H9 (cell line): ENCODE results near the gene ZCCHC7. TPM values are rescaled to one million over a fixed set of nuclear protein-coding genes. Genes with fewer than 3 reads are reported as not detected.
A peak's percentile ranks its signal among the peaks of the same experiment; 100 is the strongest.

Experiments
- DNase-seq: peaks from one replicate; pipeline ENCODE4 v3.0.0-alpha.2; 2017
- H2AFZ ChIP-seq: one replicate; pipeline ENCODE4 v1.6.1; 2013; ENCODE audit warnings: mild to moderate bottlenecking, low read length, control low read depth, moderate library complexity
- H2AK5ac ChIP-seq: 2 replicates; pipeline ENCODE4 v1.6.1; 2013; ENCODE audit warnings: low read length, control low read depth, mixed read lengths; ENCODE audit not compliant: insufficient read length
- H2BK120ac ChIP-seq: one replicate; pipeline ENCODE4 v1.6.1; 2013; ENCODE audit warnings: low read depth, mild to moderate bottlenecking, low read length, control low read depth, inconsistent platforms; ENCODE audit not compliant: poor library complexity, severe bottlenecking
- H2BK12ac ChIP-seq: 2 replicates; pipeline ENCODE4 v1.6.1; 2013; ENCODE audit warnings: low read length, control low read depth, mixed read lengths, low read depth; ENCODE audit not compliant: insufficient read length
- H2BK15ac ChIP-seq: 2 replicates; pipeline ENCODE4 v1.6.1; 2013; ENCODE audit warnings: low read depth, low read length, control low read depth
- H2BK20ac ChIP-seq: one replicate; pipeline ENCODE4 v1.6.1; 2013; ENCODE audit warnings: low read depth, mild to moderate bottlenecking, low read length, control low read depth, inconsistent platforms; ENCODE audit not compliant: poor library complexity, severe bottlenecking
- H2BK5ac ChIP-seq: 2 replicates; pipeline ENCODE4 v1.6.1; 2013; ENCODE audit warnings: low read length, control low read depth, mixed read lengths; ENCODE audit not compliant: insufficient read length
- H3K14ac ChIP-seq: 2 replicates; pipeline ENCODE4 v1.6.1; 2013; ENCODE audit warnings: low read length, control low read depth; ENCODE audit not compliant: insufficient read depth
- H3K18ac ChIP-seq: 2 replicates; pipeline ENCODE4 v1.6.1; 2013; ENCODE audit warnings: low read depth, mild to moderate bottlenecking, mixed read lengths, low read length, control low read depth; ENCODE audit not compliant: insufficient read length
- H3K23ac ChIP-seq: 2 replicates; pipeline ENCODE4 v1.6.1; 2013; ENCODE audit warnings: low read length, control low read depth, mixed read lengths, low read depth; ENCODE audit not compliant: insufficient read length
- H3K23me2 ChIP-seq: 2 replicates; pipeline ENCODE4 v1.6.1; 2013; ENCODE audit warnings: low read depth, mild to moderate bottlenecking, mixed read lengths, low read length, control low read depth; ENCODE audit not compliant: insufficient read length, poor library complexity, severe bottlenecking
- H3K27ac ChIP-seq: 2 replicates; pipeline ENCODE4 v1.5.1; 2013; ENCODE audit warnings: low read length, control low read depth, mixed read lengths, low read depth; ENCODE audit not compliant: insufficient read length
- H3K27me3 ChIP-seq: 2 replicates; pipeline ENCODE4 v1.6.1; 2013; ENCODE audit warnings: low read length, control low read depth, inconsistent platforms; ENCODE audit not compliant: insufficient read depth
- H3K4ac ChIP-seq: 2 replicates; pipeline ENCODE4 v1.6.1; 2013; ENCODE audit warnings: low read depth, mild to moderate bottlenecking, control low read depth, inconsistent platforms, low read length, moderate library complexity
- H3K4me1 ChIP-seq: 2 replicates; pipeline ENCODE4 v1.6.1; 2013; ENCODE audit warnings: low read length, control low read depth, inconsistent platforms; ENCODE audit not compliant: insufficient read depth
- H3K4me2 ChIP-seq: 2 replicates; pipeline ENCODE4 v1.6.1; 2013; ENCODE audit warnings: low read length, control low read depth, mixed read lengths; ENCODE audit not compliant: insufficient read length, insufficient read depth
- H3K56ac ChIP-seq: 2 replicates; pipeline ENCODE4 v1.6.1; 2013; ENCODE audit warnings: low read depth, mild to moderate bottlenecking, mixed read lengths, low read length, control low read depth; ENCODE audit not compliant: insufficient read length
- H3K79me1 ChIP-seq: 2 replicates; pipeline ENCODE4 v1.6.1; 2013; ENCODE audit warnings: low read depth, mild to moderate bottlenecking, moderate library complexity, low read length, control low read depth, inconsistent platforms; ENCODE audit not compliant: insufficient read depth, poor library complexity, severe bottlenecking
- H3K79me2 ChIP-seq: 2 replicates; pipeline ENCODE4 v1.6.1; 2013; ENCODE audit warnings: low read length, control low read depth, inconsistent platforms; ENCODE audit not compliant: insufficient read depth
- H3K9ac ChIP-seq: 2 replicates; pipeline ENCODE4 v1.6.1; 2013; ENCODE audit warnings: low read length, control low read depth, mixed read lengths; ENCODE audit not compliant: insufficient read length; ENCODE audit errors: extremely low read depth
- H3K9me3 ChIP-seq: one replicate; pipeline ENCODE4 v1.6.1; 2013; ENCODE audit warnings: low read depth, low read length, inconsistent platforms; ENCODE audit not compliant: control insufficient read depth
- H3T11ph ChIP-seq: one replicate; pipeline ENCODE4 v1.6.1; 2013; ENCODE audit warnings: mild to moderate bottlenecking, low read length, control low read depth, inconsistent platforms
- H4K20me1 ChIP-seq: one replicate; pipeline ENCODE4 v1.6.1; 2013; ENCODE audit not compliant: control insufficient read depth, insufficient read length, insufficient read depth
- H4K5ac ChIP-seq: 2 replicates; pipeline ENCODE4 v1.6.1; 2013; ENCODE audit warnings: low read depth, mild to moderate bottlenecking, mixed read lengths, low read length, control low read depth; ENCODE audit not compliant: insufficient read length
- H4K8ac ChIP-seq: replicated peaks from 2 replicates; pipeline ENCODE4 v1.6.1; 2013; ENCODE audit warnings: low read length, control low read depth, mixed read lengths, low read depth; ENCODE audit not compliant: insufficient read length
- H4K91ac ChIP-seq: 2 replicates; pipeline ENCODE4 v1.6.1; 2013; ENCODE audit warnings: low read depth, mild to moderate bottlenecking, moderate library complexity, mixed read lengths, low read length, control low read depth; ENCODE audit not compliant: insufficient read length
- H3K27ac Mint-ChIP-seq, 3 experiments: 2 replicates in 2 of 3; 3 replicates in 1 of 3; pipeline ENCODE4 v1.8.0; 2020 to 2021; ENCODE audit warnings: mixed read lengths in 3 of 3, mild to moderate bottlenecking in 1 of 3, moderate library complexity in 1 of 3
- H3K27me3 Mint-ChIP-seq: 2 replicates; pipeline ENCODE4 v1.8.0; 2021; ENCODE audit warnings: low read depth, mild to moderate bottlenecking, moderate library complexity, mixed read lengths
- H3K36me3 Mint-ChIP-seq, 3 experiments: 2 replicates in 2 of 3; 3 replicates in 1 of 3; pipeline ENCODE4 v1.8.0; 2020 to 2021; ENCODE audit warnings: low read depth in 3 of 3, mixed read lengths in 3 of 3; ENCODE audit not compliant: insufficient read depth in 1 of 3
- H3K4me1 Mint-ChIP-seq, 2 experiments: 2 replicates each; pipeline ENCODE4 v1.8.0; 2020; ENCODE audit warnings: mixed read lengths in 2 of 2
- H3K4me3 Mint-ChIP-seq, 2 experiments: 2 replicates in 1 of 2; 3 replicates in 1 of 2; pipeline ENCODE4 v1.8.0; 2020 to 2021; ENCODE audit warnings: mild to moderate bottlenecking in 2 of 2, mixed read lengths in 2 of 2, moderate library complexity in 1 of 2
- H3K9me3 Mint-ChIP-seq, 2 experiments: 2 replicates in 1 of 2; 3 replicates in 1 of 2; pipeline ENCODE4 v1.8.0; 2020; ENCODE audit warnings: mild to moderate bottlenecking in 2 of 2, mixed read lengths in 2 of 2, moderate library complexity in 1 of 2
- WGBS: extraction: QIAGEN DNeasy Blood & Tissue Kit; methylation state at CpG from one replicate; pipeline ENCODE4 v1.1.7; 2013; ENCODE audit warnings: missing lambda C conversion rate, low lambda C conversion rate, mixed read lengths; ENCODE audit not compliant: insufficient read length; ENCODE audit errors: extremely low coverage; 5-methylcytosine and 5-hydroxymethylcytosine counted together
- total RNA-seq: library from RNA; stranded (reverse); gene quantifications from 2 replicates; pipeline ENCODE4 v1.2.1, GENCODE V29; 2021
- TF ChIP-seq, protein P1 (sequence below): fragments of 200-600 bp; sonication (generic); conservative IDR thresholded peaks from 3 replicates; pipeline ENCODE4 v1.8.0; 2021; ENCODE audit warnings: antibody characterized with exemption, mild to moderate bottlenecking

The ZCCHC7 gene
- total RNA-seq, 1 experiment from 2014 or later: 20.3 TPM

DNA sequence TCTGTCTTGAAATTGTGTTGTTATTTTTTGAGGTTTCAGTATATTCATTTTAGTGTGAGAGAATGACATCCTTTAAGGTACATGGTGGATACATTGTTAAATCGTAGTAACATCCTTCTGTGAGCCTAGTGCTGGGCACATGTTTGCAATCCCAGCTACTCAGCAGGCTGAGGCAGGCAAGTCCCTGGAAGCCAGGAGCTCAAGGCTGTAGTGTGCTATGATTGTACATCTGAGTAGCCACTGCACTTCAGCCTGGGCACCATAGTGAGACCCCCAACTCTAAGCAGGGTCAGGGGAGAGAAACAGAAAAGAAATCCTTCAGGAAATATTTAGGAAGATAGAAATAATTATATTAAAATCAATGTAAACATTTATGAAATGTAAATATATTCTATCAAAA lies 62.3 kb downstream of the ZCCHC7 start:
- H4K91ac ChIP-seq: no peak overlapping the region
- Mint-ChIP-seq H3K27me3 (no peaks in the 10 kb centered on the region), H3K27ac (peak overlapping the region in 1 of 3 experiments; percentile 27; a peak in 1 of 7 replicates), H3K36me3 (peaks cover 11 to 23% (median 11%) of the 10 kb centered on the region in 3 experiments), H3K4me1 (peaks cover 27 to 32% of the 10 kb centered on the region in 2 experiments), H3K4me3 (no peak overlapping the region), H3K9me3 (peaks cover 2 to 3% of the 10 kb centered on the region in 2 experiments; a peak in 3 of 5 replicates)
- no peak overlapping the region for H3K27ac ChIP-seq
- H3K79me1 ChIP-seq: no peaks in the 10 kb centered on the region
- WGBS: no CpG with 5 or more reads among the region's 1 CpG
- TF ChIP-seq, protein P1, sequence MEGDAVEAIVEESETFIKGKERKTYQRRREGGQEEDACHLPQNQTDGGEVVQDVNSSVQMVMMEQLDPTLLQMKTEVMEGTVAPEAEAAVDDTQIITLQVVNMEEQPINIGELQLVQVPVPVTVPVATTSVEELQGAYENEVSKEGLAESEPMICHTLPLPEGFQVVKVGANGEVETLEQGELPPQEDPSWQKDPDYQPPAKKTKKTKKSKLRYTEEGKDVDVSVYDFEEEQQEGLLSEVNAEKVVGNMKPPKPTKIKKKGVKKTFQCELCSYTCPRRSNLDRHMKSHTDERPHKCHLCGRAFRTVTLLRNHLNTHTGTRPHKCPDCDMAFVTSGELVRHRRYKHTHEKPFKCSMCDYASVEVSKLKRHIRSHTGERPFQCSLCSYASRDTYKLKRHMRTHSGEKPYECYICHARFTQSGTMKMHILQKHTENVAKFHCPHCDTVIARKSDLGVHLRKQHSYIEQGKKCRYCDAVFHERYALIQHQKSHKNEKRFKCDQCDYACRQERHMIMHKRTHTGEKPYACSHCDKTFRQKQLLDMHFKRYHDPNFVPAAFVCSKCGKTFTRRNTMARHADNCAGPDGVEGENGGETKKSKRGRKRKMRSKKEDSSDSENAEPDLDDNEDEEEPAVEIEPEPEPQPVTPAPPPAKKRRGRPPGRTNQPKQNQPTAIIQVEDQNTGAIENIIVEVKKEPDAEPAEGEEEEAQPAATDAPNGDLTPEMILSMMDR: no peak
- H2AFZ ChIP-seq: no peak overlapping the region
- no peak overlapping the region for H2BK5ac ChIP-seq
- H2AK5ac ChIP-seq: no peak overlapping the region
- no peak overlapping the region for H3K56ac ChIP-seq
- no peak overlapping the region for H3K4ac ChIP-seq
- no peak overlapping the region for H3K4me2 ChIP-seq
- no peak overlapping the region for H4K8ac ChIP-seq
- H3K14ac ChIP-seq: no peak overlapping the region
- DNase-seq: no peak
- no peak overlapping the region for H4K5ac ChIP-seq
- no peaks in the 10 kb centered on the region; the same call in 1 of the 2 replicates for H3K79me2 ChIP-seq
- no peak overlapping the region for H2BK12ac ChIP-seq
- H3K23me2 ChIP-seq: no peaks in the 10 kb centered on the region
- no peaks in the 10 kb centered on the region for H4K20me1 ChIP-seq
- no peaks in the 10 kb centered on the region; the same call in 1 of the 2 replicates for H3K4me1 ChIP-seq
- H3T11ph ChIP-seq: no peak overlapping the region
- H3K27me3 ChIP-seq: no peaks in the 10 kb centered on the region
- H2BK20ac ChIP-seq: no peak overlapping the region
- no peak overlapping the region for H3K23ac ChIP-seq
- H3K9me3 ChIP-seq: no peaks in the 10 kb centered on the region
- H2BK15ac ChIP-seq: no peak overlapping the region
- no peak overlapping the region for H3K18ac ChIP-seq
- no peak overlapping the region for H3K9ac ChIP-seq
- no peak overlapping the region for H2BK120ac ChIP-seq
